OCI-LY1 (cell line): ENCODE results near the gene PCLO.

Experiments used
- CTCF ChIP-seq: fragments of 200-600 bp; sonication (generic), shearing (Covaris generic); IDR thresholded peaks from 2 replicates; pipeline ENCODE4 v1.5.1; 2017; ENCODE audit warnings: mild to moderate bottlenecking, antibody characterized with exemption, low read length, moderate library complexity, mixed read lengths
- EZH2 ChIP-seq: fragments of 200-600 bp; sonication (generic), shearing (Covaris generic); IDR thresholded peaks from 2 replicates; pipeline ENCODE4 v1.8.0; 2017; ENCODE audit warnings: borderline replicate concordance, mixed run types, mild to moderate bottlenecking, antibody characterized with exemption, low read length, moderate library complexity, mixed read lengths

GRCh38 chr7:83201355-83201754, 38.7 kb upstream of the PCLO start:
- TF ChIP-seq CTCF (no peak), EZH2 (no peak)
